Measurements from ENCODE around the gene CCL16. TPM values are rescaled to one million over a fixed set of nuclear protein-coding genes. Genes with fewer than 3 reads are reported as not detected.

Gene CCL16
- total RNA-seq, 1 donor from 2014 or later = not detected

DNA sequence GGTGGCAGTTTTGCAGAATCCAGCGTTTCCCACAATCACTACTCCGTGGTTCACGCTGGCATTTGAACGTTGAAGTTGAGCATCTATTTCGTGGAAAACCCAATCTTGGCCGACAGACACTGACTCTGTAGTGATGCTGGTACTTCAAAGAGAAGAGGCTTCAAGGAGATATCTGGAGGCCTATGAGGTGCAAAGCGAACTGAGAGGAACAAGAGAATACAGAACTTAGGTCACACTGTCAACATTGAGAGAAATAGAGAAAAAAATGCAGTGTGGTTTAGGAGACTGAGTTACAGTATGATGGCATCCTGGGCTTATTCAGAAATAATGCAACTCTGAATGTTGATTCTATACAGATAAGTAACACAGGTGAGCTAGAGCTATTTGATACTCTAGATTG is 16.0 kb downstream of the CCL16 start:
- TF ChIP-seq, protein P1, sequence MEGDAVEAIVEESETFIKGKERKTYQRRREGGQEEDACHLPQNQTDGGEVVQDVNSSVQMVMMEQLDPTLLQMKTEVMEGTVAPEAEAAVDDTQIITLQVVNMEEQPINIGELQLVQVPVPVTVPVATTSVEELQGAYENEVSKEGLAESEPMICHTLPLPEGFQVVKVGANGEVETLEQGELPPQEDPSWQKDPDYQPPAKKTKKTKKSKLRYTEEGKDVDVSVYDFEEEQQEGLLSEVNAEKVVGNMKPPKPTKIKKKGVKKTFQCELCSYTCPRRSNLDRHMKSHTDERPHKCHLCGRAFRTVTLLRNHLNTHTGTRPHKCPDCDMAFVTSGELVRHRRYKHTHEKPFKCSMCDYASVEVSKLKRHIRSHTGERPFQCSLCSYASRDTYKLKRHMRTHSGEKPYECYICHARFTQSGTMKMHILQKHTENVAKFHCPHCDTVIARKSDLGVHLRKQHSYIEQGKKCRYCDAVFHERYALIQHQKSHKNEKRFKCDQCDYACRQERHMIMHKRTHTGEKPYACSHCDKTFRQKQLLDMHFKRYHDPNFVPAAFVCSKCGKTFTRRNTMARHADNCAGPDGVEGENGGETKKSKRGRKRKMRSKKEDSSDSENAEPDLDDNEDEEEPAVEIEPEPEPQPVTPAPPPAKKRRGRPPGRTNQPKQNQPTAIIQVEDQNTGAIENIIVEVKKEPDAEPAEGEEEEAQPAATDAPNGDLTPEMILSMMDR (conservative IDR thresholded peaks at IDR 0.05; ENCODE audit: low read depth, low read length) = no peak
- DNase-seq (ENCODE audit: low read depth) = no peak
- H3K4me3 ChIP-seq (ENCODE audit: low read depth, low read length) = no peak overlapping the region

DNA sequence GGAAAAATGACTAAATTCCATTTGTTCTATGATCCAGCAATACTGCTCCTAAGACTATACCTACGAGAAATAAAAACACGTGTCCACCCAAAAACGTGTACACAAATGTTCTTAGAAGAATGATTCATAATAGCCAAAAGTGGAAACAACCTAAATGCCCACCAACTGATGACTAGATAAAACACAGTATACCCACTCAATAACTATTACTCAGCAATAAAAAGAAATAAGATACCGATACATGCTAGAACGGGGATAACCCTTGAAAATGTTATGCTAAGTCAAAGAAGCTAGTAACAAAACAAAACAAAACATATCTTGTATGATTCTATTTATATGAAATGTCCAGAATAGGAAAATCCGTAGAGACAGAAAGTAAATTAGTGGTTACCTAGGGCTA is 17.6 kb downstream of the CCL16 start:
- no peak for DNase-seq (ENCODE audit: low read depth)
- TF ChIP-seq, protein P1 (conservative IDR thresholded peaks at IDR 0.05; ENCODE audit: low read depth, low read length) = no peak

GRCh38 chr17:35953720-35954119 is 27.6 kb downstream of the CCL16 start:
- TF ChIP-seq, protein P1 (conservative IDR thresholded peaks at IDR 0.05; ENCODE audit: low read depth, low read length) = no peak
- no peak overlapping the region for H3K4me3 ChIP-seq (ENCODE audit: low read depth, low read length)
- DNase-seq (ENCODE audit: low read depth) = no peak

More for the DNA sequence above, 17.6 kb downstream of the CCL16 start:
- H3K4me3 ChIP-seq (ENCODE audit: low read depth, low read length) = no peak overlapping the region

DNA sequence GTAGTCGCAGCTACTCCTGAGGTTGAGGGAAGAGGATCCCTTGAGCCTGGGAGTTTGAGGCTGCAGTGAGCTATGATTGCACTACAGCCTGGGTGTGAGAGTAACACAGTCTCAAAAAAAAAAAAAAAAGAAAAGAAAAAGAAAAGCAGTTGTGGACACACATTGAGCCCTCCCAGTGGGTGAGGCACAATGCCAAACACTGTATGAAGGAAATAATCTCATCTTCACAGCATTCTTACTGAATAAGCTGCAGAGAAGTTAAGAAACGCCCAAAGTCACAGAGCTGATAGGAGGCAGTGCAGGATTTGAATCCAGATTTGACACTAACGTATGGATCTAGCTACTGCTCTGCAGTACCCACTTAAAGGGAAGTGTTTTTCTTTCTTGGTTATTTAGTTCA is 31.9 kb downstream of the CCL16 start:
- no peak overlapping the region for H3K4me3 ChIP-seq (ENCODE audit: low read depth, low read length)
- TF ChIP-seq, protein P1 (conservative IDR thresholded peaks at IDR 0.05; ENCODE audit: low read depth, low read length) = no peak
- no peak for DNase-seq (ENCODE audit: low read depth)

- TF ChIP-seq, protein P1 (conservative IDR thresholded peaks at IDR 0.05; ENCODE audit: low read depth, low read length) = no peak
- DNase-seq (ENCODE audit: low read depth) = no peak
- H3K4me3 ChIP-seq (ENCODE audit: low read depth, low read length) = no peak overlapping the region
These were observed 33.2 kb downstream of the CCL16 start for GRCh38 chr17:35948092-35948491.

- TF ChIP-seq, protein P1 (conservative IDR thresholded peaks at IDR 0.05; ENCODE audit: low read depth, low read length) = peak; percentile 83
- peak overlapping the region; percentile 41 for H3K4me3 ChIP-seq (ENCODE audit: low read depth, low read length)
These were observed 34.1 kb downstream of the CCL16 start for GRCh38 chr17:35947156-35947585.

DNA sequence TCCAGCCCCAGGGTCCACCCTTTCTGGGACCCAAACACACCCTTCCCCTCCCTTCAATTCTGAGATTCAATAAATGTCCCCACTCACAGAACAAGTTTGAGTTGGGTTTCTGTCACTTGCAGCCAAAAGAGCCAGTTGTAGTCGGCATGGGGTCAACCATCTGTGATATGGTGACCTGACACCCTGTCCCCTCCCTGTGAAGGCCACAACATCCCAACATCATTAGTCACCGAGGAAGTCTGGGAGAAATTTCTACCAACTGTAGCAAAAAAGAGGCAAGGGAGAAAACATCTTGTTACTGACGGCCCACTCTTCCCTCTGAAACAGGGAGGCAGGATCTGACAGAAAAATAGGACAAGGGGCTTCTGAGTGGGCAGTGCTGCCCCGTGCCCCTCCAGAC is 37.1 kb downstream of the CCL16 start:
- DNase-seq (ENCODE audit: low read depth) = no peak
- H3K4me3 ChIP-seq (ENCODE audit: low read depth, low read length) = no peak overlapping the region
- TF ChIP-seq, protein P1 (conservative IDR thresholded peaks at IDR 0.05; ENCODE audit: low read depth, low read length) = no peak

More at GRCh38 chr17:35947156-35947585, 34.1 kb downstream of the CCL16 start:
- no peak for DNase-seq (ENCODE audit: low read depth)
